HG02943 (cell line): ENCODE data around the gene ATXN10.
"Not testable (repeated sequence)": the region's sequence is repeated elsewhere in the genome, so short reads cannot be mapped to it uniquely, and the experiment has no call there.

Experiments used
- ATAC-seq: cut with Tn5 transposase; IDR thresholded peaks from one replicate; pipeline ENCODE4 v1.9.1; 2021; ENCODE audit warnings: mild to moderate bottlenecking, low read depth, moderate library complexity; ENCODE audit not compliant: unreplicated experiment

Gene ATXN10

GRCh38 chr22:45640941-45641621 lies 30.6 kb upstream of the ATXN10 start:
- no peak for ATAC-seq

GRCh38 chr22:45642986-45643385 lies 28.6 kb upstream of the ATXN10 start:
- ATAC-seq = no peak

- ATAC-seq = no peak
Measured at GRCh38 chr22:45644714-45645113, 26.9 kb upstream of the ATXN10 start.

- ATAC-seq = no peak
Measured at GRCh38 chr22:45645150-45645525, 26.5 kb upstream of the ATXN10 start.

- no peak for ATAC-seq
Measured at GRCh38 chr22:45645526-45646414, 25.9 kb upstream of the ATXN10 start.

GRCh38 chr22:45647532-45648225 lies 24.0 kb upstream of the ATXN10 start:
- ATAC-seq = no peak

GRCh38 chr22:45648301-45649117 lies 23.1 kb upstream of the ATXN10 start:
- no peak for ATAC-seq

DNA sequence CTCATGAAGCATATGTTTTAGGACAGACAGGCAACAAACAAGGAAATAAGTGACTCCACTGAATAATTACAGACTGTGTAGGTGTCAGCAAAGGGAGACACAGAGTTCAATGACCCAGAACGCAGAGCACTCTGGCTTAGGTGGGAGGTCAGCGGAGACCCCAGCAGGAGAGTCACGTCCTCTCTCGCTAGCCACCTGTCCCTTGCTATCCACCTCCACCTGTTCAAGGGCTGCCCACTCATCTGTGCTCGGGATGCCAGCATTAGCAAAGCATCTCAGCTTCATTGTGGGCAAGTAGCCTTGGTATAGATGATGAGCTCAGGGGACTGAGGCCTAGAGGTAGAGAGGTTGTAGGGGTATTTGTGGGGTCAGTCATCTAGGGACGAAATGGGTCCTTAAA lies 21.8 kb upstream of the ATXN10 start:
- ATAC-seq = no peak

DNA sequence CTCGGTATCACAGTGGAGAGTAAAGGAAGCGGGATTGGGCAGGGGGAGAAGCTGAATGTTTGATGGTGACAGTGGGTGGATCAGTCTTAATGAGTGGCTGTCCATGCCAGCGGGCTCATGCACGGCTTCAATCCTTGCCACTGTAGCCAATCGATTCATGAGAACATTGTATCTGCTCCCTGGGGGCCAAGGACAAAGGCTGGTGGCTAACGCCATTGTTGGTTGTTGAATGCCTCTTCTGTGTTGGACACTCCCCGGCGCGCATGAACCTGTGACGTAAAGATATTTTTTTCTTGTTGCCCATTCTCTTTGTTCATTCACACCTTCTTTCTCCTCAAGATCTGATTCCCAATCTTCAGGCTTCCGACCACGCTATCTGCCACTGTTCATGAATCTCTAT lies 20.9 kb upstream of the ATXN10 start:
- ATAC-seq = no peak

DNA sequence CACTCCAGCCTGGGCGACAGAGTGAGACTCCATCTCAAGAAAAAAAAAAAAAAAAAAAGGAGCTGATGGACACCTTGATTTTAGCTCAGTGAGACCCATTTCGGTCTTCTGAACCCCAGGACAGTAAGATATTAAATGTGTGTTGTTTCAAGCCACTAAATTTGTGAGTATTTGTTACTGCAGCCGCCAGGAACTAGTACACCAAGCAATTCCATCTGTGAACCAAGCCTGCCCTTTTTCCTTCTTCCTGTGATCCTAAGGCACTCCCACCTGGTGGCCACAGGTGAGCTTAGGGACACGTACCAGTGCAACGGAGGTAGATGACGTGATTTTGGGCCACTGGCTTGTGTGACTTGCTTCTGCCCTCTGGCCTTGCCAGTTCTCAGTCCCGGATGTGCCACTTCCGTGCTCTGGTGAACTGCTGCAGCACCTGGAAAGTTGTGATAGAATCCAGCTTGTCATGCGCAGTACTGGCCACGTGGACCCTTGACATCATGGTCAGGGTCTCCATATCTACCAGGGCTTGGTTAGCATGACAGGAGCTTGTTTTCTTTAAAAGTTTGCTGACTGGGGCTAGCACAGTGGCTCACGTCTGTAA lies 19.6 kb upstream of the ATXN10 start:
- ATAC-seq = no peak

DNA sequence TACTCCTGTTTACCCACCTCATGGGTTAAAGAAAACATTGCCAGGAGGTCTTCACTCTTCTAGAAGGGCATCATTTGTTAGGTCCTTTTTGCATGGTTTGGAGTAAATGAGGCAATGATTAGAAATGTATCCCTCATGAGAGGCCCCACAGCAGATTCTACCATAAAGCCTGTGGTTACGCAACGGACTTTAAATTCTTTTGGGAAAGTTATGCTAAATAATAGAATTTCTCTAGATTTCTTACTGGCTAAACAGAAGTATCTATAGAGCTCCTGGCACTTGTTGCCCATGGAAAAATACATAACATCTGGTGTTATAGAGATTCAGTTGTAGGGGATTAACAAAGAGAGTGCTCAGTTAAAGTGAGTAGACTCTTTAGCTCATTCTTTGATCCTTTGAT lies 15.1 kb upstream of the ATXN10 start:
- ATAC-seq = no peak

DNA sequence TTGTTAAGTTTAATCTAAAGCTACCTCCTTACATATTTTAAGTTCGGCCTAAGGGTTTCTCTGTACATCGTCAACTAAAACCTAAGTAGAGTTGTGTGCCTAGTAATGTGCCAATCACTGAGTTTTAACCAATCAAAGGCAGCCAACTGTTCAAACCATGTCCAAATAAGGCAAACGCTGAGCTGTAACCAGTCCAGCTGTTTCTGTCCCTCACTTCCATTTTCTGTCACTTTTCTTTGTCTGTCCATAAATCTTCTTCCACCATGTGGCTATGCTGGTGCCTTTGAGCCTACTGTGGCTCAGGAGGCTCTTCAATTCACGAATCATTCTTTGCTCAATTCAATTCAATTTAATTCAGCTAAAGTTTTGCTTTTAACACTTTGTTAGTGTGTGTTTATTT lies 13.9 kb upstream of the ATXN10 start:
- no peak for ATAC-seq

GRCh38 chr22:45664136-45664646 lies 7.4 kb upstream of the ATXN10 start:
- ATAC-seq = no peak

DNA sequence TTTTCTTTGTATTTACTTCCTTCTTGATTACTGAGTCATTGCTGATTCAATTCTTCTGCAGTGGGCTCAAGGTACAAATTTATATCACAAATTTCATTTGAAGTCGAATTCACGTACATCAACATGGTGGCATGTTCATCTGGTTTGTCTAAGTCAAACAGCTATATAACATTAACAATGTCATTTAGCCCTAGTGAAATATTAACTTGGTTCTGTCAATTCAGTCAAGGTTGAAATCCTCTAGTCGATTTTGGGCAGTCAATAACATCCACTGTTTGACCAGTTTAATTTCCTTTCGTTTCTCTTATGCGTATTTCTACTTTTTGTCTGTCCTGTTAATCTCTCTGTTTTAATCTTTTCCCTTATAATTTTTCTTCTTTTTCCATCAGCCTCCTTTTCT lies 4.1 kb upstream of the ATXN10 start:
- no peak for ATAC-seq

DNA sequence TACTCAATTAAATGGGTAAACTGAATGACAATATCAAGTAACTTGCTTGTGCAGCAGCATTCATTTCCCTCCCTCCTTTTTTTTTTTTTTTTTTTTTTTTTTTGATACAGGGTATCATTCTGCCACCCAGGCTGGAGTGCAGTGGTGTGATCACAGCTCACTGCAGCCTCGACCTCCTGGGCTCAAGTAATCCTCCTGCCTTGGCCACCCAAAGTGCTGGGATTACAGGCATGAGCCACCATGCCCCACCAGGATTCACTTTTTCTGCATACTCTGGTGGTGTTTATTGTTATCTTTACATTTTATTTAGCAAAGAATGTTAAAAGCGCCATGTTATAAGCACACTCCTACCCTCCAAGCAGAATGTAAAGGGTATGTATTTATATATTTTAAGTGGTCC lies 1.3 kb upstream of the ATXN10 start:
- not testable (repeated sequence) for ATAC-seq

- ATAC-seq = no peak
Measured at GRCh38 chr22:45670981-45671782, 452 bp upstream of the ATXN10 start.

- no peak for ATAC-seq
Measured at GRCh38 chr22:45672564-45673481, 1.2 kb downstream of the ATXN10 start.
